H9 (cell line): ENCODE results near the gene ECI2. TPM values are rescaled to one million over a fixed set of nuclear protein-coding genes. Genes with fewer than 3 reads are reported as not detected.

Experiments used
- DNase-seq: peaks from one replicate; pipeline ENCODE4 v3.0.0-alpha.2; 2017
- H2AFZ ChIP-seq: one replicate; pipeline ENCODE4 v1.6.1; 2013; ENCODE audit warnings: mild to moderate bottlenecking, low read length, control low read depth, moderate library complexity
- H2AK5ac ChIP-seq: 2 replicates; pipeline ENCODE4 v1.6.1; 2013; ENCODE audit warnings: low read length, control low read depth, mixed read lengths; ENCODE audit not compliant: insufficient read length
- H2BK120ac ChIP-seq: one replicate; pipeline ENCODE4 v1.6.1; 2013; ENCODE audit warnings: low read depth, mild to moderate bottlenecking, low read length, control low read depth, inconsistent platforms; ENCODE audit not compliant: poor library complexity, severe bottlenecking
- H2BK12ac ChIP-seq: 2 replicates; pipeline ENCODE4 v1.6.1; 2013; ENCODE audit warnings: low read length, control low read depth, mixed read lengths, low read depth; ENCODE audit not compliant: insufficient read length
- H2BK15ac ChIP-seq: 2 replicates; pipeline ENCODE4 v1.6.1; 2013; ENCODE audit warnings: low read depth, low read length, control low read depth
- H2BK20ac ChIP-seq: one replicate; pipeline ENCODE4 v1.6.1; 2013; ENCODE audit warnings: low read depth, mild to moderate bottlenecking, low read length, control low read depth, inconsistent platforms; ENCODE audit not compliant: poor library complexity, severe bottlenecking
- H2BK5ac ChIP-seq: 2 replicates; pipeline ENCODE4 v1.6.1; 2013; ENCODE audit warnings: low read length, control low read depth, mixed read lengths; ENCODE audit not compliant: insufficient read length
- H3K14ac ChIP-seq: 2 replicates; pipeline ENCODE4 v1.6.1; 2013; ENCODE audit warnings: low read length, control low read depth; ENCODE audit not compliant: insufficient read depth
- H3K18ac ChIP-seq: 2 replicates; pipeline ENCODE4 v1.6.1; 2013; ENCODE audit warnings: low read depth, mild to moderate bottlenecking, mixed read lengths, low read length, control low read depth; ENCODE audit not compliant: insufficient read length
- H3K23ac ChIP-seq: 2 replicates; pipeline ENCODE4 v1.6.1; 2013; ENCODE audit warnings: low read length, control low read depth, mixed read lengths, low read depth; ENCODE audit not compliant: insufficient read length
- H3K23me2 ChIP-seq: 2 replicates; pipeline ENCODE4 v1.6.1; 2013; ENCODE audit warnings: low read depth, mild to moderate bottlenecking, mixed read lengths, low read length, control low read depth; ENCODE audit not compliant: insufficient read length, poor library complexity, severe bottlenecking
- H3K27ac ChIP-seq: 2 replicates; pipeline ENCODE4 v1.5.1; 2013; ENCODE audit warnings: low read length, control low read depth, mixed read lengths, low read depth; ENCODE audit not compliant: insufficient read length
- H3K27me3 ChIP-seq: 2 replicates; pipeline ENCODE4 v1.6.1; 2013; ENCODE audit warnings: low read length, control low read depth, inconsistent platforms; ENCODE audit not compliant: insufficient read depth
- H3K4ac ChIP-seq: 2 replicates; pipeline ENCODE4 v1.6.1; 2013; ENCODE audit warnings: low read depth, mild to moderate bottlenecking, control low read depth, inconsistent platforms, low read length, moderate library complexity
- H3K4me1 ChIP-seq: 2 replicates; pipeline ENCODE4 v1.6.1; 2013; ENCODE audit warnings: low read length, control low read depth, inconsistent platforms; ENCODE audit not compliant: insufficient read depth
- H3K4me2 ChIP-seq: 2 replicates; pipeline ENCODE4 v1.6.1; 2013; ENCODE audit warnings: low read length, control low read depth, mixed read lengths; ENCODE audit not compliant: insufficient read length, insufficient read depth
- H3K56ac ChIP-seq: 2 replicates; pipeline ENCODE4 v1.6.1; 2013; ENCODE audit warnings: low read depth, mild to moderate bottlenecking, mixed read lengths, low read length, control low read depth; ENCODE audit not compliant: insufficient read length
- H3K79me1 ChIP-seq: 2 replicates; pipeline ENCODE4 v1.6.1; 2013; ENCODE audit warnings: low read depth, mild to moderate bottlenecking, moderate library complexity, low read length, control low read depth, inconsistent platforms; ENCODE audit not compliant: insufficient read depth, poor library complexity, severe bottlenecking
- H3K79me2 ChIP-seq: 2 replicates; pipeline ENCODE4 v1.6.1; 2013; ENCODE audit warnings: low read length, control low read depth, inconsistent platforms; ENCODE audit not compliant: insufficient read depth
- H3K9ac ChIP-seq: 2 replicates; pipeline ENCODE4 v1.6.1; 2013; ENCODE audit warnings: low read length, control low read depth, mixed read lengths; ENCODE audit not compliant: insufficient read length; ENCODE audit errors: extremely low read depth
- H3K9me3 ChIP-seq: one replicate; pipeline ENCODE4 v1.6.1; 2013; ENCODE audit warnings: low read depth, low read length, inconsistent platforms; ENCODE audit not compliant: control insufficient read depth
- H3T11ph ChIP-seq: one replicate; pipeline ENCODE4 v1.6.1; 2013; ENCODE audit warnings: mild to moderate bottlenecking, low read length, control low read depth, inconsistent platforms
- H4K20me1 ChIP-seq: one replicate; pipeline ENCODE4 v1.6.1; 2013; ENCODE audit not compliant: control insufficient read depth, insufficient read length, insufficient read depth
- H4K5ac ChIP-seq: 2 replicates; pipeline ENCODE4 v1.6.1; 2013; ENCODE audit warnings: low read depth, mild to moderate bottlenecking, mixed read lengths, low read length, control low read depth; ENCODE audit not compliant: insufficient read length
- H4K8ac ChIP-seq: replicated peaks from 2 replicates; pipeline ENCODE4 v1.6.1; 2013; ENCODE audit warnings: low read length, control low read depth, mixed read lengths, low read depth; ENCODE audit not compliant: insufficient read length
- H4K91ac ChIP-seq: 2 replicates; pipeline ENCODE4 v1.6.1; 2013; ENCODE audit warnings: low read depth, mild to moderate bottlenecking, moderate library complexity, mixed read lengths, low read length, control low read depth; ENCODE audit not compliant: insufficient read length
- H3K27ac Mint-ChIP-seq, 3 experiments: 2 replicates in 2 of 3; 3 replicates in 1 of 3; pipeline ENCODE4 v1.8.0; 2020 to 2021; ENCODE audit warnings: mixed read lengths in 3 of 3, mild to moderate bottlenecking in 1 of 3, moderate library complexity in 1 of 3
- H3K27me3 Mint-ChIP-seq: 2 replicates; pipeline ENCODE4 v1.8.0; 2021; ENCODE audit warnings: low read depth, mild to moderate bottlenecking, moderate library complexity, mixed read lengths
- H3K36me3 Mint-ChIP-seq, 3 experiments: 2 replicates in 2 of 3; 3 replicates in 1 of 3; pipeline ENCODE4 v1.8.0; 2020 to 2021; ENCODE audit warnings: low read depth in 3 of 3, mixed read lengths in 3 of 3; ENCODE audit not compliant: insufficient read depth in 1 of 3
- H3K4me1 Mint-ChIP-seq, 2 experiments: 2 replicates each; pipeline ENCODE4 v1.8.0; 2020; ENCODE audit warnings: mixed read lengths in 2 of 2
- H3K4me3 Mint-ChIP-seq, 2 experiments: 2 replicates in 1 of 2; 3 replicates in 1 of 2; pipeline ENCODE4 v1.8.0; 2020 to 2021; ENCODE audit warnings: mild to moderate bottlenecking in 2 of 2, mixed read lengths in 2 of 2, moderate library complexity in 1 of 2
- H3K9me3 Mint-ChIP-seq, 2 experiments: 2 replicates in 1 of 2; 3 replicates in 1 of 2; pipeline ENCODE4 v1.8.0; 2020; ENCODE audit warnings: mild to moderate bottlenecking in 2 of 2, mixed read lengths in 2 of 2, moderate library complexity in 1 of 2
- CTCF ChIP-seq: fragments of 200-600 bp; sonication (generic); conservative IDR thresholded peaks from 3 replicates; pipeline ENCODE4 v1.8.0; 2021; ENCODE audit warnings: antibody characterized with exemption, mild to moderate bottlenecking
- WGBS: extraction: QIAGEN DNeasy Blood & Tissue Kit; methylation state at CpG from one replicate; pipeline ENCODE4 v1.1.7; 2013; ENCODE audit warnings: missing lambda C conversion rate, low lambda C conversion rate, mixed read lengths; ENCODE audit not compliant: insufficient read length; ENCODE audit errors: extremely low coverage; 5-methylcytosine and 5-hydroxymethylcytosine counted together
- total RNA-seq: library from RNA; stranded (reverse); gene quantifications from 2 replicates; pipeline ENCODE4 v1.2.1, GENCODE V29; 2021

ECI2 gene
- total RNA-seq, 1 experiment from 2014 or later: 67.5 TPM

DNA sequence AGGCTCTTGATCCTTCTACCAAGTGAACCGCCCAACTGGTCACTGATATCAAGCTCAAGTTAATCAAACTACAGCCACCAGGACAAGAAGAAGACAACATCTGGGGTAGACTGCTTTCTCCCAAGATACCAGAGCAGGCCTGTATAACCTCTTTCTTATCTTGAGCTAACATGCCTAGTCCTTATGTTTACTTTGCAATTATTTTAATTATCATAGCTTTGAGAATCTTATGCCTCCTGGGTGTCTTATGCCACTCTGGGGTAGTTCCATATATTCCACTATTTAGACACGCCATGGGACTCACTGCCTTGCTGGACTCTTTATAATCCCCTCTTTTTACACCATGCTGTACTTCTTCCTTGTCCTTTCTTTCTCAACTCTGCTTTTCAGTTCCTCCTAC, 41.5 kb upstream of the ECI2 start:
- Histone ChIP-seq H3K18ac (no peak overlapping the region), H3K79me2 (no peaks in the 10 kb centered on the region), H2BK120ac (no peak overlapping the region), H2BK12ac (no peak overlapping the region), H3K14ac (no peak overlapping the region), H3K27me3 (no peaks in the 10 kb centered on the region), H3K4ac (no peak overlapping the region), H4K8ac (no peak overlapping the region), H3K56ac (no peak overlapping the region), H2AK5ac (no peak overlapping the region), H2BK15ac (no peak overlapping the region), H3K79me1 (no peaks in the 10 kb centered on the region), H3K27ac (no peak overlapping the region), H3K23ac (no peak overlapping the region), H2BK5ac (no peak overlapping the region), H3T11ph (no peak overlapping the region), H4K20me1 (no peaks in the 10 kb centered on the region), H3K4me2 (no peak overlapping the region), H3K23me2 (no peaks in the 10 kb centered on the region), H2AFZ (no peak overlapping the region), H4K91ac (no peak overlapping the region), H3K9ac (no peak overlapping the region), H3K9me3 (no peaks in the 10 kb centered on the region), H4K5ac (no peak overlapping the region), H2BK20ac (no peak overlapping the region), H3K4me1 (peaks cover 7% of the 10 kb centered on the region; the same call in 1 of the 2 replicates)
- peaks cover 12 to 18% of the 10 kb centered on the region in 2 experiments for H3K4me1 Mint-ChIP-seq
- H3K27me3 Mint-ChIP-seq: peaks cover 10% of the 10 kb centered on the region
- H3K4me3 Mint-ChIP-seq: no peak overlapping the region
- whole genome bisulfite sequencing: no CpG with 5 or more reads among the region's 2 CpGs
- no peaks in the 10 kb centered on the region for H3K9me3 Mint-ChIP-seq
- no peak for TF ChIP-seq CTCF
- no peak overlapping the region for H3K27ac Mint-ChIP-seq
- no peak for DNase-seq
- H3K36me3 Mint-ChIP-seq: no peaks in the 10 kb centered on the region
